Measurements from ENCODE around the gene PRODH2. TPM values are rescaled to one million over a fixed set of nuclear protein-coding genes. Genes with fewer than 3 reads are reported as not detected.

Gene PRODH2
- total and polyA plus RNA-seq, 2 donors (not counting 3 experiments of a cell fraction or from before 2014, with no cell fraction given): not detected

DNA sequence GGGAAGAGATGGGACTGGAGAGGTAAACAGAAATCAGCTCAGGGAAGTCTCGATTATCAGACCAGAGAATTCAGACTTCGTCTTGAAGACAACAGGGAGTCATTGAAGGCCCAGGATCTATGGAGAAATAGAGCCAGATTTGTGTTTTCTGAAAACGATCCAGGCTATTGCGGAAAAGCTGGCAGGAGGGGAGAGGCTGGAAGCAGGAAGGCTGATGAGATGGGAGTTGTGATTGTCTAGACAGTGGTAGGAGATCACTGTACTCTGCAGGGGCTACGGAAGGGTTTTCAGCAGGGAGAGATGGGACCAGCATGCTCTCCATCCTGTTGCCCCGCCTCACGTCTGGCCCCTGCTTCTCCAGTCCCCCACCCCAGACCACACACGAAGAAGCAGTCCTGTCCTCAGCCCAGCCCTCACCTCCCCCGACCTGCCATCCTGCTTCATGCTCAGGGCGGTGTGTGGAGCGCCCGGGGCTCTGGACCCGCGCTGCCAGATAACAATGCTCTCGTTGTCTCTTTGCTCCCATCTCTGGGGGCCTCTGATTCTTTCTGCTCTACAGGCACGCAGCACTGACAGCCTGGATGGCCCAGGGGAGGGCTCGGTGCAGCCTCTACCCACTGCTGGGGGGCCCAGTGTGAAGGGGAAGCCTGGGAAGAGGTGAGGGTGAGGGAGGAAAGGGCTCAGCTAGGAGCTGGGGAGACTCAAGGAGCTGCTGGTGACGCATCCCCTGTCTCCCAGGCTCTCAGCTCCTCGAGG lies 35.4 kb downstream of the PRODH2 start:
- CTCF ChIA-PET: interaction anchor here (1.1 kb wide), 1 partner anchor 14 kb away, joined by 3 read pairs; no protein-coding TSS in a partner anchor

More for the DNA sequence above, 35.4 kb downstream of the PRODH2 start:
- TF ChIP-seq, protein P1, sequence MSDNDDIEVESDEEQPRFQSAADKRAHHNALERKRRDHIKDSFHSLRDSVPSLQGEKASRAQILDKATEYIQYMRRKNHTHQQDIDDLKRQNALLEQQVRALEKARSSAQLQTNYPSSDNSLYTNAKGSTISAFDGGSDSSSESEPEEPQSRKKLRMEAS (IDR thresholded peaks at IDR 0.05; ENCODE audit: insufficient read depth, insufficient read length): no peak
- TF ChIP-seq POLR2AphosphoS5 (IDR thresholded peaks at IDR 0.05; ENCODE audit: insufficient read depth, low read depth, low read length) (no peak), EZH2 (IDR thresholded peaks at IDR 0.05; ENCODE audit: borderline replicate concordance, low read depth, low read length, severe bottlenecking) (no peak), GATA2 (IDR thresholded peaks at IDR 0.05; ENCODE audit: insufficient read depth, insufficient read length, low read depth, low read length) (no peak), FOS (IDR thresholded peaks at IDR 0.05; ENCODE audit: borderline replicate concordance, insufficient read depth, low read length) (no peak), MYC (IDR thresholded peaks at IDR 0.05; ENCODE audit: low read depth, low read length) (no peak), POLR2A (IDR thresholded peaks at IDR 0.05; ENCODE audit: low read depth, low read length) (no peak), JUN (IDR thresholded peaks at IDR 0.05; ENCODE audit: borderline replicate concordance, insufficient read depth, insufficient read length, low read depth) (no peak)
- TF ChIP-seq, protein P2, sequence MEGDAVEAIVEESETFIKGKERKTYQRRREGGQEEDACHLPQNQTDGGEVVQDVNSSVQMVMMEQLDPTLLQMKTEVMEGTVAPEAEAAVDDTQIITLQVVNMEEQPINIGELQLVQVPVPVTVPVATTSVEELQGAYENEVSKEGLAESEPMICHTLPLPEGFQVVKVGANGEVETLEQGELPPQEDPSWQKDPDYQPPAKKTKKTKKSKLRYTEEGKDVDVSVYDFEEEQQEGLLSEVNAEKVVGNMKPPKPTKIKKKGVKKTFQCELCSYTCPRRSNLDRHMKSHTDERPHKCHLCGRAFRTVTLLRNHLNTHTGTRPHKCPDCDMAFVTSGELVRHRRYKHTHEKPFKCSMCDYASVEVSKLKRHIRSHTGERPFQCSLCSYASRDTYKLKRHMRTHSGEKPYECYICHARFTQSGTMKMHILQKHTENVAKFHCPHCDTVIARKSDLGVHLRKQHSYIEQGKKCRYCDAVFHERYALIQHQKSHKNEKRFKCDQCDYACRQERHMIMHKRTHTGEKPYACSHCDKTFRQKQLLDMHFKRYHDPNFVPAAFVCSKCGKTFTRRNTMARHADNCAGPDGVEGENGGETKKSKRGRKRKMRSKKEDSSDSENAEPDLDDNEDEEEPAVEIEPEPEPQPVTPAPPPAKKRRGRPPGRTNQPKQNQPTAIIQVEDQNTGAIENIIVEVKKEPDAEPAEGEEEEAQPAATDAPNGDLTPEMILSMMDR (IDR thresholded peaks at IDR 0.05; ENCODE audit: extremely low read depth in 1 of 2, insufficient read depth in 1 of 2, low read depth in 1 of 2, low read length in 2 of 2): no peak
- H3K27me3 ChIP-seq (ENCODE audit: control insufficient read depth in 2 of 2, insufficient read depth in 2 of 2, low read length in 2 of 2): no peaks in the 10 kb centered on the region
- no peak for FAIRE-seq
- peaks cover 0 to 4% of the 10 kb centered on the region in 2 experiments for H3K36me3 ChIP-seq (ENCODE audit: control insufficient read depth in 2 of 2, extremely low read depth in 1 of 2, insufficient read depth in 2 of 2, low read length in 2 of 2)
- no peaks in the 10 kb centered on the region for H3K9me3 ChIP-seq (replicated peaks; ENCODE audit: control insufficient read depth, insufficient read depth, low read length)
- POLR2A ChIA-PET: no interaction called here
- no peaks in the 10 kb centered on the region for H3K9me1 ChIP-seq (replicated peaks; ENCODE audit: control insufficient read depth, extremely low read depth, insufficient read depth, low read length)
- dilution Hi-C loops (cut with MboI; ENCODE audit: extremely low pct_ligation_motif_present, low sequenced_read_pairs) (no loop called here), intact Hi-C loops (cut with micrococcal nuclease) (no loop called here)
- BruUV-seq (replicated peaks): no TSS peak
- H2AFZ ChIP-seq (ENCODE audit: low read depth, low read length): no peak overlapping the region
- no peaks in the 10 kb centered on the region for H3K79me2 ChIP-seq (ENCODE audit: control insufficient read depth, insufficient read depth, low read length)
- no peak overlapping the region for H3K4me2 ChIP-seq (ENCODE audit: insufficient read depth, low read length)
- DNase-seq (ENCODE audit: low read depth, low spot score): no peak
- H3K9ac ChIP-seq (replicated peaks; ENCODE audit: extremely low read depth, insufficient read depth, low read length): no peak overlapping the region
- no peak overlapping the region for H3K4me3 ChIP-seq (replicated peaks in 1 of 3; ENCODE audit: insufficient read depth in 1 of 3, low read depth in 1 of 3, low read length in 3 of 3)
- H3K27ac ChIP-seq (ENCODE audit: insufficient read depth, low read depth, low read length): no peak overlapping the region
- H4K20me1 ChIP-seq (replicated peaks; ENCODE audit: control insufficient read depth, extremely low read depth, insufficient read depth, low read length): no peaks in the 10 kb centered on the region
- peaks cover 4% of the 10 kb centered on the region for H3K4me1 ChIP-seq (ENCODE audit: control insufficient read depth, extremely low read depth, insufficient read depth, low read length)

Measured in endothelial cell of umbilical vein (primary cell).